Measurements from ENCODE around the gene KIAA1217. TPM values are rescaled to one million over a fixed set of nuclear protein-coding genes. Genes with fewer than 3 reads are reported as not detected.

KIAA1217 gene
- total RNA-seq, 1 donor from 2014 or later: 16.2 TPM

DNA sequence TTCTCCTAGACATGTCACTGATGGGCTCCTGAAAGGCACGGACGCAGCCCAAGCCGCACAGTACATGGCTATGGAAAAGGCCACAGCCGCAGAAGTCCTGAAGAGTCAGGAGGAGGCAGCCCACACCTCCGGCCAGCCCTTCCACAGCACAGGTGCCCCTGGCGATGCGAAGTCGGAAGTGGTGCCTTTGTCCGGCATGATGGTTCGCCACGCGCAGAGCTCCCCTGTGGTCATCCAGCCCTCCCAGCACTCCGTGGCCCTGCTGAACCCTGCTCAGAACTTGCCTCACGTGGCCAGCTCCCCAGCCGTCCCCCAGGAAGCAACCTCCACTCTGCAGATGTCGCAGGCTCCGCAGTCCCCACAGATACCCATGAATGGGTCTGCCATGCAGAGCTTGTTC, 315.4 kb downstream of the KIAA1217 start:
- Histone ChIP-seq H3K36me3 (ENCODE audit: control insufficient read depth in 3 of 3, insufficient read depth in 3 of 3, low read length in 3 of 3) (peaks cover 43 to 58% (median 43%) of the 10 kb centered on the region in 3 donors), H3K4me1 (ENCODE audit: control insufficient read depth in 3 of 3, insufficient read depth in 3 of 3, low read length in 3 of 3) (peaks cover 5 to 10% (median 8%) of the 10 kb centered on the region in 3 donors), H3K27ac (ENCODE audit: low read depth, low read length) (no peak overlapping the region), H3K4me3 (ENCODE audit: low read length in 3 of 3) (no peak overlapping the region), H3K9me3 (ENCODE audit: control insufficient read depth in 3 of 3, low read length in 3 of 3) (no peaks in the 10 kb centered on the region), H3K9ac (ENCODE audit: low read depth in 1 of 3, low read length in 3 of 3) (no peak overlapping the region), H3K27me3 (ENCODE audit: control insufficient read depth in 3 of 3, insufficient read depth in 3 of 3, low read length in 3 of 3) (no peaks in the 10 kb centered on the region)

DNA sequence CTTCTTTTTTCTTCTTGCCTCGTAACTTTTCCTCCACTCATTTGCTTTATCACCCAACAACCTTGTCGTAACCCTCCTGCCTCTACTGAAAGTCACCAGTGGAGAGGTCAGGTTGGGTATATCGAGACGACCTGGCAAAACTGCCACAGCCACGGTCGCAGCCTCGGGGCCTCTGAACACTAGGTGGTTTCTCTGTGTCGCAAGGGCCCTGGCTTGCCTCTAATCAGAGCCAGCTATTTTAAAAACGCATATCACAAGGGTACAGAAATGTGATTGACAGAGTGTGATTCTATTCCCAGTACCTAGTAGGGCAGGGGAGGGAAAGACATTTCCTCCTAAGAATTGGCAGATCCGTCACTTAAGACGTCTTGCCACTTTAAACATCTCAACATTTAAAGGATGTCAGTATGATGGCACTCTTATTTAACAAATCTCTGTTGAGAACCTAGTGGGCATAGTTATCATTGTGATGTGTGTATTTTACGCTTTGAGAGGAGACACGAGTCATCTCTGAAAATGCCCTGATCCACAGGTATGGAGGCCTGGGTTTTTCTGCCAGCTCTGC, 317.2 kb downstream of the KIAA1217 start:
- H3K4me3 ChIP-seq (ENCODE audit: low read length in 3 of 3): no peak overlapping the region

DNA sequence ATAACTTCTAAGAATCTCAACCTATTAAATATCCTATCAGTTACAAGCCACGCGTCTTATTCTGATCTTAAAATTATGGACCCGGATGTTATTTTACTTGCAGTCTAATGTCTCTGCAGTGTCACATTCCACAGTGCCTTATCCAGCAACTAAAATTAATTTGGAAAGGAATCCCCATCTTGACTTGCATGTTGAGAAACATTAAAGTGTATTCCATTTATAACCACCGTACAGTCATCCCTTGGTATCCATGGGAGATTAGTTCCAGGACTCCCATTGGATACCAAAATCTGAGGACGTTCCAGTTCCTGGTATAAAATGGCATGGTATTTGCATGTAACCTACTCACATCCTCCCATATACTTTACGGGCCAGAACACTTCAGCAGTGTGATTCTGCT, 320.0 kb downstream of the KIAA1217 start:
- Histone ChIP-seq H3K36me3 (ENCODE audit: control insufficient read depth in 3 of 3, insufficient read depth in 3 of 3, low read length in 3 of 3) (peaks cover 47 to 56% (median 53%) of the 10 kb centered on the region in 3 donors), H3K4me3 (ENCODE audit: low read length in 3 of 3) (no peak overlapping the region), H3K27ac (ENCODE audit: low read depth, low read length) (no peak overlapping the region), H3K9me3 (ENCODE audit: control insufficient read depth in 3 of 3, low read length in 3 of 3) (no peaks in the 10 kb centered on the region), H3K4me1 (ENCODE audit: control insufficient read depth in 3 of 3, insufficient read depth in 3 of 3, low read length in 3 of 3) (peaks cover 5 to 10% (median 10%) of the 10 kb centered on the region in 3 donors), H3K9ac (ENCODE audit: low read depth in 1 of 3, low read length in 3 of 3) (no peak overlapping the region), H3K27me3 (ENCODE audit: control insufficient read depth in 3 of 3, insufficient read depth in 3 of 3, low read length in 3 of 3) (no peaks in the 10 kb centered on the region)

More for the DNA sequence above, 317.2 kb downstream of the KIAA1217 start:
- H3K9me3 ChIP-seq (ENCODE audit: control insufficient read depth in 3 of 3, low read length in 3 of 3): no peaks in the 10 kb centered on the region
- H3K36me3 ChIP-seq (ENCODE audit: control insufficient read depth in 3 of 3, insufficient read depth in 3 of 3, low read length in 3 of 3): peaks cover 40 to 53% (median 41%) of the 10 kb centered on the region in 3 donors
- H3K4me1 ChIP-seq (ENCODE audit: control insufficient read depth in 3 of 3, insufficient read depth in 3 of 3, low read length in 3 of 3): peaks cover 5 to 10% (median 10%) of the 10 kb centered on the region in 3 donors
- H3K27ac ChIP-seq (ENCODE audit: low read depth, low read length): peak overlapping the region; percentile 3
- H3K9ac ChIP-seq (ENCODE audit: low read depth in 1 of 3, low read length in 3 of 3): no peak overlapping the region
- H3K27me3 ChIP-seq (ENCODE audit: control insufficient read depth in 3 of 3, insufficient read depth in 3 of 3, low read length in 3 of 3): no peaks in the 10 kb centered on the region

DNA sequence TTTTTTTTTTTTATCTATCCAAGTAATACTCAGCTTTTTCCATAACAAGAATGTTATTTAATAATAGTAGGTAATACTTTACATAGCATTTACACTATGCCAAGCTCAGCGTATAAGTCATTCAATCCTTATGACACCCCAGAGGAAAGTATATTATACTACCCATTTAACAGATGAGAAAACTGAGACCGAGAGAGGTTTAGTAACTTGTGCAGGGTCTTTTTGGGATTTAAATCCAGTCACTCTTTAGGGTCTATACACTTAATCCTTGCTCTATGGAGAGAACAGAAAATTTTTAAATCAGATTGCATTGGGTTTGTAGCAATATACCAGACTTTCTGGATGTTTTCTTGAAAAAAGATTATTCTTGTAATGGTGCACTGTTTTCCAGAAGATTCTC, 322.5 kb downstream of the KIAA1217 start:
- peaks cover 45 to 54% (median 53%) of the 10 kb centered on the region in 3 donors for H3K36me3 ChIP-seq (ENCODE audit: control insufficient read depth in 3 of 3, insufficient read depth in 3 of 3, low read length in 3 of 3)

DNA sequence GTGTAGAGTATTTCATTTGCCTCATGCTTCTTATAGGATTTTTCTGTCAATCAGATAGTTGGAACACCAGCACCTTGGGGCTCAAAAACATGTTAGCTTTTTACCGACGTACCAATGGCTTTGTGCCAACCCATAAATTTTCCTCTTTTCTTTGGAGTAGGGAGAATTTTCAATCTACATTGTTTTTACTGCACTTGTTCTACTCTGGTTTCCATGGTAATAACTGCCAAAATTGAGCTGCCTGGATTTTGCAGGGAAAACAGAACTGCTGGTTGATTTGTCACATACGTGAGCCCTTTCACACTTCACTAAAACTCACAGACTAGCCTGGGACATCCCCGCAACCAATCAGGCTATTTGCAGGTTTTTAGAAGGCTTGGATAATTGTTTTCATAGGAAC, 325.0 kb downstream of the KIAA1217 start:
- Histone ChIP-seq H3K4me3 (ENCODE audit: low read length in 3 of 3) (no peak overlapping the region), H3K27me3 (ENCODE audit: control insufficient read depth in 3 of 3, insufficient read depth in 3 of 3, low read length in 3 of 3) (no peaks in the 10 kb centered on the region), H3K9me3 (ENCODE audit: control insufficient read depth in 3 of 3, low read length in 3 of 3) (no peaks in the 10 kb centered on the region), H3K27ac (ENCODE audit: low read depth, low read length) (no peak overlapping the region), H3K4me1 (ENCODE audit: control insufficient read depth in 3 of 3, insufficient read depth in 3 of 3, low read length in 3 of 3) (peaks cover 0 to 4% (median 3%) of the 10 kb centered on the region in 3 donors), H3K36me3 (ENCODE audit: control insufficient read depth in 3 of 3, insufficient read depth in 3 of 3, low read length in 3 of 3) (peaks cover 47 to 65% (median 51%) of the 10 kb centered on the region in 3 donors), H3K9ac (ENCODE audit: low read depth in 1 of 3, low read length in 3 of 3) (no peak overlapping the region)

More for the DNA sequence above, 322.5 kb downstream of the KIAA1217 start:
- Histone ChIP-seq H3K9me3 (ENCODE audit: control insufficient read depth in 3 of 3, low read length in 3 of 3) (no peaks in the 10 kb centered on the region), H3K9ac (ENCODE audit: low read depth in 1 of 3, low read length in 3 of 3) (no peak overlapping the region), H3K27ac (ENCODE audit: low read depth, low read length) (no peak overlapping the region), H3K27me3 (ENCODE audit: control insufficient read depth in 3 of 3, insufficient read depth in 3 of 3, low read length in 3 of 3) (no peaks in the 10 kb centered on the region), H3K4me1 (ENCODE audit: control insufficient read depth in 3 of 3, insufficient read depth in 3 of 3, low read length in 3 of 3) (peaks cover 1 to 8% (median 7%) of the 10 kb centered on the region in 3 donors), H3K4me3 (ENCODE audit: low read length in 3 of 3) (no peak overlapping the region)

DNA sequence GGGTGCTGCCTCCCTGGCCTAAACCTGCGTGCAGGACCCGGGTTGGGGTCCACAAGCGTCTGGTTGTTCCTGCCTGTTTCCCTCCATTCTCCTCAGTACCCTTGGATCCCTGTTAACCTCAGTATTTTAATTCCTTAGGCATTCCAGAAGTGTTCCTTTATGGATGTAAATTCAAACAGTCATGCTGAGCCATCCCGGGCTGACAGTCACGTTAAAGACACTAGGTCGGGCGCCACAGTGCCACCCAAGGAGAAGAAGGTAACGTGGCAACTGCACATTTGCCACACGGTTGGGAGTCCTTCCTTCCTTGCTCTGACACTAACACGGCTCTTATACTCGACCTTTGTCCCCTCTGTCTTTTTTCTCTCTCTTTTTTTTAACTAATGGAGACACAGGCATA, 327.7 kb downstream of the KIAA1217 start:
- Histone ChIP-seq H3K27me3 (ENCODE audit: control insufficient read depth in 3 of 3, insufficient read depth in 3 of 3, low read length in 3 of 3) (no peaks in the 10 kb centered on the region), H3K4me1 (ENCODE audit: control insufficient read depth in 3 of 3, insufficient read depth in 3 of 3, low read length in 3 of 3) (no peaks in the 10 kb centered on the region), H3K4me3 (ENCODE audit: low read length in 3 of 3) (no peak overlapping the region), H3K27ac (ENCODE audit: low read depth, low read length) (no peak overlapping the region), H3K36me3 (ENCODE audit: control insufficient read depth in 3 of 3, insufficient read depth in 3 of 3, low read length in 3 of 3) (peaks cover 47 to 68% (median 65%) of the 10 kb centered on the region in 3 donors), H3K9ac (ENCODE audit: low read depth in 1 of 3, low read length in 3 of 3) (no peak overlapping the region), H3K9me3 (ENCODE audit: control insufficient read depth in 3 of 3, low read length in 3 of 3) (no peaks in the 10 kb centered on the region)

DNA sequence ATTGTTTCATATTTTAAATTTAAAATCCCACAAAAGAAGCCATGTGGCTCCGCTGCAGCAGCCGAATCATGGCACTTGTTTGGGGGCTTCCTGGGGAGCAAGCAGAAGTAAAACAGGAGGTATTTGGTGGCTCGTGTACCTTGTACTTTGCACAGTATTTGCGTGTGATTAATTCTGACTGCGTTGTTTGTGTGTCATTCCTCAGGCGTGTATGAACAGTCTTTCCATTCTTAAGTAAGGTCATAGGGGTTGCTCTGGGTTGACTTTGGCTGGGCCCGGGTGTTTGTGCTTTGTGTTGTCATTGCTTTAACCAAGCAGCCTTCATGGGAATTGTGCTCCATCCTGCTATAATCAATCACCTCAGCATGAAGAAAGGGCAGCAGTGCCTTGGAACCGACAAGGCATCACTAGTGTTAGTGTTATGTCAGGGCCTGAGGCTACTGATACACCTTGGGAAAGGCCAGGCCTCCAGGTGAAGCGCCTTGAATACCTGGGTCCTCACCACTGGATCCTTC, 332.4 kb downstream of the KIAA1217 start:
- H3K27ac ChIP-seq (ENCODE audit: low read depth, low read length): no peak overlapping the region

DNA sequence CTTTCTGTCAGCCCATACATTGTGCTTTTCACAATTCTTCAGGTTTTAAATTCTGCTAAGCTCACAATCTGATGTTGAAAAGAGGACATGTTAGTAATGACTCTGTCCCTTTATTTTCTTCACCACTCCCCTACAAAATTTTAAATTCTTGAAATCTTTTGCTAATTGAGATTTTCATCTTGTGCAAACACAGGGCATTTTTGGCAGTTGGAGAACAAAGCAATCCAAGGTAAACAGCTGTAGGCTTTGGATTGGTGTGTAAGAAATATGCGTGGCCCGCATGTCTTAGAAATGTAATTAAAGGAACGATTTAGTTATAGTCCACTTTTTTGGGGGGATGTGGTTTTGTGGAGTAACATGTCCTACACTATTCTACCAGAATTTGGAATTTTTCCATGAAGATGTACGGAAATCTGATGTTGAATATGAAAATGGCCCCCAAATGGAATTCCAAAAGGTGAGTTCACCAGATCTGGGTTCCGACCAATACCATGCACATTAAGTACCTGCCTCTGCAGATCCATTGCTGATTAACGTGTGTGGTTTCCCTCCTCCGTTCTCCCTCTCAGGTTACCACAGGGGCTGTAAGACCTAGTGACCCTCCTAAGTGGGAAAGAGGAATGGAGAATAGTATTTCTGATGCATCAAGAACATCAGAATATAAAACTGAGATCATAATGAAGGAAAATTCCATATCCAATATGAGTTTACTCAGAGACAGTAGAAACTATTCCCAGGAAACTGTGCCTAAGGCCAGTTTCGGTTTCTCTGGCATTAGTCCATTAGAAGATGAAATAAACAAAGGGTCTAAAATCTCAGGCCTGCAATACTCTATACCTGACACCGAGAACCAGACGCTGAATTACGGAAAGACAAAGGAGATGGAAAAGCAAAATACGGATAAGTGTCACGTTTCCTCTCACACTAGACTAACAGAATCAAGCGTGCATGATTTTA, 333.7 kb downstream of the KIAA1217 start:
- no peaks in the 10 kb centered on the region for H3K9me3 ChIP-seq (ENCODE audit: control insufficient read depth in 3 of 3, low read length in 3 of 3)
- H3K9ac ChIP-seq (ENCODE audit: low read depth in 1 of 3, low read length in 3 of 3): no peak overlapping the region
- no peaks in the 10 kb centered on the region for H3K4me1 ChIP-seq (ENCODE audit: control insufficient read depth in 3 of 3, insufficient read depth in 3 of 3, low read length in 3 of 3)
- no peak overlapping the region for H3K27ac ChIP-seq (ENCODE audit: low read depth, low read length)
- H3K4me3 ChIP-seq (ENCODE audit: low read length in 3 of 3): no peak overlapping the region
- no peaks in the 10 kb centered on the region for H3K27me3 ChIP-seq (ENCODE audit: control insufficient read depth in 3 of 3, insufficient read depth in 3 of 3, low read length in 3 of 3)
- peaks cover 40 to 59% (median 57%) of the 10 kb centered on the region in 3 donors for H3K36me3 ChIP-seq (ENCODE audit: control insufficient read depth in 3 of 3, insufficient read depth in 3 of 3, low read length in 3 of 3)

More for the DNA sequence above, 332.4 kb downstream of the KIAA1217 start:
- no peaks in the 10 kb centered on the region for H3K4me1 ChIP-seq (ENCODE audit: control insufficient read depth in 3 of 3, insufficient read depth in 3 of 3, low read length in 3 of 3)
- no peaks in the 10 kb centered on the region for H3K27me3 ChIP-seq (ENCODE audit: control insufficient read depth in 3 of 3, insufficient read depth in 3 of 3, low read length in 3 of 3)
- no peaks in the 10 kb centered on the region for H3K9me3 ChIP-seq (ENCODE audit: control insufficient read depth in 3 of 3, low read length in 3 of 3)
- H3K4me3 ChIP-seq (ENCODE audit: low read length in 3 of 3): no peak overlapping the region
- no peak overlapping the region for H3K9ac ChIP-seq (ENCODE audit: low read depth in 1 of 3, low read length in 3 of 3)
- H3K36me3 ChIP-seq (ENCODE audit: control insufficient read depth in 3 of 3, insufficient read depth in 3 of 3, low read length in 3 of 3): peaks cover 45 to 65% (median 63%) of the 10 kb centered on the region in 3 donors

DNA sequence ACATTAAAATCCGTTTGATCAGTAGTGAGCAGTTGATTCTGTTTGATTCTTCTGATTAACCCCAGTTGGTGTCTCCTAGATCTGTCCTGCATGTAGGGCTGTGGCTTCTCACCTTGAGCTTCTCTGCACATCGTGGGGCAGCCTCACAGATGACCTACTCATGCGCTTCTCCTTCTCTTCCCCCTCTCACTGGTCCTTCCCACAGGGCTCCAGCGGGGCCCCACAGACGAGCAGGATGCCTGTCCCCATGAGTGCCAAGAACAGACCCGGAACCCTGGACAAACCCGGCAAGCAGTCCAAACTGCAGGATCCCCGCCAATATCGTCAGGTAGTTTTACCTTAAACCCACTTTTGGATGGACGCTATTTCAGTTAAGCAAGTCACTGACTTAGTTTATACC, 335.8 kb downstream of the KIAA1217 start:
- Histone ChIP-seq H3K4me3 (ENCODE audit: low read length in 3 of 3) (no peak overlapping the region), H3K27ac (ENCODE audit: low read depth, low read length) (no peak overlapping the region), H3K9ac (ENCODE audit: low read depth in 1 of 3, low read length in 3 of 3) (no peak overlapping the region), H3K27me3 (ENCODE audit: control insufficient read depth in 3 of 3, insufficient read depth in 3 of 3, low read length in 3 of 3) (no peaks in the 10 kb centered on the region), H3K9me3 (ENCODE audit: control insufficient read depth in 3 of 3, low read length in 3 of 3) (no peaks in the 10 kb centered on the region), H3K4me1 (ENCODE audit: control insufficient read depth in 3 of 3, insufficient read depth in 3 of 3, low read length in 3 of 3) (no peaks in the 10 kb centered on the region), H3K36me3 (ENCODE audit: control insufficient read depth in 3 of 3, insufficient read depth in 3 of 3, low read length in 3 of 3) (peaks cover 37 to 52% (median 50%) of the 10 kb centered on the region in 3 donors)

DNA sequence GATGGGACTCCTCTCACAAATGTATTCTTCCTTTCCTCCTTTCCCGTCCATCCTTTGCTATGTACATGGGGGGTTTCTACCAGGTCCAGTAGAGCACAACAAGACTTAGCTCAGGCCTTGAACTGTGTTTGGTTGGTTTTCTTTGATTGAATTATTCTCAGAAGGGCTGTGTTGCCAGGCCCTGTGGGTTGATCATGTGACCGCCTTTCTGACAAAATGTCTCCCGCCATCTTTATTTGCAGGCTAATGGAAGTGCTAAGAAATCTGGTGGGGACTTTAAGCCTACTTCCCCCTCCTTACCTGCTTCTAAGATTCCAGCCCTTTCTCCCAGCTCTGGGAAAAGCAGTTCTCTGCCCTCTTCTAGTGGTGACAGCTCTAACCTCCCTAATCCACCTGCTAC, 336.6 kb downstream of the KIAA1217 start:
- H3K27me3 ChIP-seq (ENCODE audit: control insufficient read depth in 3 of 3, insufficient read depth in 3 of 3, low read length in 3 of 3): no peaks in the 10 kb centered on the region
- H3K4me3 ChIP-seq (ENCODE audit: low read length in 3 of 3): no peak overlapping the region
- H3K9me3 ChIP-seq (ENCODE audit: control insufficient read depth in 3 of 3, low read length in 3 of 3): no peaks in the 10 kb centered on the region
- H3K27ac ChIP-seq (ENCODE audit: low read depth, low read length): no peak overlapping the region
- no peak overlapping the region for H3K9ac ChIP-seq (ENCODE audit: low read depth in 1 of 3, low read length in 3 of 3)
- H3K4me1 ChIP-seq (ENCODE audit: control insufficient read depth in 3 of 3, insufficient read depth in 3 of 3, low read length in 3 of 3): no peaks in the 10 kb centered on the region
- H3K36me3 ChIP-seq (ENCODE audit: control insufficient read depth in 3 of 3, insufficient read depth in 3 of 3, low read length in 3 of 3): peaks cover 35 to 50% (median 47%) of the 10 kb centered on the region in 3 donors

All from skeletal muscle tissue (tissue), 4 donors.